Kasumi-1 (cell line): ENCODE data around the gene RSAD2.

Source experiments
- DNase-seq, 2 experiments: peaks; one replicate each; lab custom pipeline; 2025; lab: John Stamatoyannopoulos, UW

RSAD2 gene

DNA sequence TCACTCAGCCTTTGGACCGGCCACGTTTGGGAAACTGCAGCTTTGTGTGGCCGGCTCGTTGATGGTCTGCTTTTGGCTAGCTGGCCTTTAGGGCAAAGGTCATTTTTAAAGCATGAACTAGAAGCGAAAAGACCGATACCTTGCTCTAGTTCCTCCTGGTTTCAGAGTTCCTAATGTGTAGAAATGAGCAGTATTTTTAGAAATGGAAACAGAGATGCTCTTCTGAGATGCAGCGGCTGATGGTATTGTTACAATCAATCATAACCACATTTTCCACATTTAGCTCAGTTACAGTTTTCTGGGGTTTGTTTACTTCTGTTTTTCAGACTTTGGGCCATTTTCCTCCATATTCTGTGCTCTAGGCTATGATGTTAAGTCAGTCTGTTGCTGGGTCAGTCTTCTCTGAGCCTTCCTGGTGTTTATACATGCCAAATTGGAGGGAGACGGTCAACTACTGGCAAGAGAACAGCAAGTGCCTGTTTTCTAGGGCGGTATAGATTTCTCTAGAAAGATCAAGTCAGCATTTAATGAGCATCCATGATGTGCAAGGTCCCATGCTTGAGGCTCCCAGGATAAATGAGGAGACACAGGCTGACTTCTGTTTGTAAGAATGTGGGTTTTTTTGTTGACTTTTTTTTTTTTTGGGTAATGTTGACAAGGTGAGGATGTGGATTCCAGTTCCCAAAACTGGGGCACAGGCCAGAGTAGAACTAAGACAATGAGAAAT lies 67.7 kb downstream of the RSAD2 start:
- DNase-seq = no peak

DNA sequence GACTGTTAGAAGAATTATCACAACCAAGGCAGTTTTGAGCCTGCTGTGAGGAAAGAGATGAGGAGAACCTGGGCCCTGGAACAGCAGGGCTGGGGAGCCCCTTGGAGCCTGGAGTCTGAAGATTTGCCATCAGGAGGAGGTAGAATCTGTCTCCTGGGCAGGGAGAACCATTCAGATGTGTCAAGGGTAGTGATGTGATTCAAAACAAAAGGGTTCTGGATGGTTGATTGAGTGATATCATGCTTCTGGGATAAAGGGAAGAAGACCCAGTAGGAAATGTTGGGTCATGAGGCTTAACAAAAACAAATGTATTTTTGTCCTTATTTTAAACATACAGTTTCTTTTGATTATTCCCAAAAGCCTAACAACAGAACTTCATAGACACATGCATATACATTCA lies 68.2 kb downstream of the RSAD2 start:
- DNase-seq = no peak

DNA sequence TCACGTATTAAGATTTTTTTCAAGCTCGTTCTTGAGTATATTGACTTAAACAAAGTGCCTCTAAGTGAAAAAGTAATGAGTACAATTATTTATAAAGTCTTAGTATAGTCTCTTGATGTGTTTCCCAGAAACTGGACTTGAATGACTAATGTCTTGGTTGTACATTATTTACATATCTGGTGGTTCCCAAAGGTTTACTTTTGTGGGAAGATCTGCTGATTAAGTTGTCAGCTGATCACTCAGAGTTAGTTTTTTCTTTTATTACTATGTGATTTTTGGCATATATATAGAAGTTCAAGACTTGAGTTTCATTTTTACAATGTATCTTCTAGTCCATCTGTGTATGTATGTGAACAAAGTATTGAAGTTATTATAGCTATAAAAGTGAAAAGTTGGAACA lies 69.1 kb downstream of the RSAD2 start:
- no peak for DNase-seq
